Neural progenitor cell (in vitro differentiated cells): ENCODE measurements around the gene SH2D3C. TPM values are rescaled to one million over a fixed set of nuclear protein-coding genes. Genes with fewer than 3 reads are reported as not detected.

ENCODE experiments used
- DNase-seq: peaks from one replicate; pipeline ENCODE4 v3.0.0-alpha.2; 2016; ENCODE audit warnings: low spot score
- H2AFZ ChIP-seq: fragments of 200-600 bp; sonication (generic); replicated peaks from 2 replicates; pipeline ENCODE4 v1.6.1; 2016; ENCODE audit warnings: antibody characterized with exemption
- H3F3A ChIP-seq: fragments of 200-600 bp; sonication (generic); 2 replicates; pipeline ENCODE4 v1.6.1; 2016; ENCODE audit warnings: antibody characterized with exemption, low read depth
- H3K27ac ChIP-seq: fragments of 200-600 bp; sonication (generic); 2 replicates; pipeline ENCODE4 v1.5.1; 2016; ENCODE audit warnings: mild to moderate bottlenecking
- H3K27me3 ChIP-seq: fragments of 200-600 bp; sonication (generic); 2 replicates; pipeline ENCODE4 v1.6.1; 2016; ENCODE audit warnings: mild to moderate bottlenecking, moderate library complexity
- H3K36me3 ChIP-seq: fragments of 200-600 bp; sonication (generic); 2 replicates; pipeline ENCODE4 v1.5.1; 2016
- H3K4me1 ChIP-seq: fragments of 200-600 bp; sonication (generic); 2 replicates; pipeline ENCODE4 v1.6.1; 2016; ENCODE audit warnings: mixed run types
- H3K4me2 ChIP-seq: fragments of 200-600 bp; sonication (generic); 2 replicates; pipeline ENCODE4 v1.6.1; 2016
- H3K4me3 ChIP-seq: fragments of 200-600 bp; sonication (generic); 2 replicates; pipeline ENCODE4 v1.5.1; 2016
- H3K79me2 ChIP-seq: fragments of 200-600 bp; sonication (generic); 2 replicates; pipeline ENCODE4 v1.6.1; 2016; ENCODE audit warnings: low read depth
- H3K9ac ChIP-seq: fragments of 200-600 bp; sonication (generic); 2 replicates; pipeline ENCODE4 v1.6.1; 2016
- H3K9me3 ChIP-seq: fragments of 200-600 bp; sonication (generic); 2 replicates; pipeline ENCODE4 v1.5.1; 2016; ENCODE audit warnings: low read depth
- H4K20me1 ChIP-seq: fragments of 200-600 bp; sonication (generic); 2 replicates; pipeline ENCODE4 v1.6.1; 2016; ENCODE audit warnings: low read depth
- H3K27ac Mint-ChIP-seq: 3 replicates; pipeline ENCODE4 v1.8.0; 2021; ENCODE audit warnings: mixed read lengths
- H3K27me3 Mint-ChIP-seq: 2 replicates; pipeline ENCODE4 v1.8.0; 2022; ENCODE audit warnings: low read depth, mild to moderate bottlenecking, inconsistent platforms, moderate library complexity, mixed read lengths; ENCODE audit not compliant: insufficient read depth
- H3K36me3 Mint-ChIP-seq: 3 replicates; pipeline ENCODE4 v1.8.0; 2021; ENCODE audit warnings: mixed read lengths
- H3K4me1 Mint-ChIP-seq: 3 replicates; pipeline ENCODE4 v1.8.0; 2021; ENCODE audit warnings: mixed read lengths
- H3K4me3 Mint-ChIP-seq: 3 replicates; pipeline ENCODE4 v1.8.0; 2021; ENCODE audit warnings: mild to moderate bottlenecking, moderate library complexity, mixed read lengths
- H3K9me3 Mint-ChIP-seq: 3 replicates; pipeline ENCODE4 v1.8.0; 2020; ENCODE audit warnings: mixed read lengths
- EZH2 ChIP-seq: fragments of 200-600 bp; sonication (generic); IDR thresholded peaks from 2 replicates; pipeline ENCODE4 v1.6.1; 2017; ENCODE audit warnings: antibody characterized with exemption, mild to moderate bottlenecking, moderate library complexity
- EZH2phosphoT487 ChIP-seq: fragments of 200-600 bp; sonication (generic); IDR thresholded peaks from 2 replicates; pipeline ENCODE4 v1.6.1; 2017; ENCODE audit warnings: antibody characterized with exemption
- total RNA-seq: library from RNA; depleted of rRNA; stranded (reverse); fragments of >200 nt; gene quantifications from 2 replicates; pipeline ENCODE4 v1.2.3, GENCODE V29; 2015; ENCODE audit warnings: low replicate concordance
- TF ChIP-seq, protein P1 (sequence below): fragments of 200-600 bp; sonication (generic); IDR thresholded peaks from 2 replicates; pipeline ENCODE4 v1.5.1; 2017; ENCODE audit warnings: antibody characterized with exemption, mild to moderate bottlenecking

SH2D3C gene
- total RNA-seq, 1 donor from 2014 or later: 1.9 TPM

DNA sequence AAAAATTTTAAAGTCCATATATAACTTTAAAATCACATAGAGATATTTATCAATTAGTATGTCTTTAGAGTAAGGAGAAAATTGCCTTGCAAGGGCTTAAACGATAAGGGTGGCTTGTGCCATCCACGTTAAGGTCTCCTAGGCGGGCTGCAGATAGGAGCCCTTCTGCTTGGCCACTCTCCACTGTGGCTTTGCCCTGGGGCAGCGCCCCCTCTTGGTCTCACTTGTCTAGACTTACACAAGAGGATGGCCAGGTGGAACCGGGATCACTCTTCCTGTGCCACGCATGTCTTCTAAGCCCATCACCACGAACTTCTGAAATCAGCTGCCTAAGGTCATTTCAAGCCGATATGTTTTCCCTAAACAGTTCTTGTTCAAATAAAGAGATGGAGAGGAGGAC is 27.2 kb upstream of the SH2D3C start:
- Histone ChIP-seq H3K79me2 (peaks cover 26% of the 10 kb centered on the region), H3K9ac (no peak overlapping the region), H3K9me3 (no peaks in the 10 kb centered on the region), H3K36me3 (no peaks in the 10 kb centered on the region), H2AFZ (no peak overlapping the region), H3K4me1 (peaks cover 9% of the 10 kb centered on the region), H3F3A (peaks cover 18% of the 10 kb centered on the region), H3K27me3 (no peaks in the 10 kb centered on the region), H3K4me3 (no peak overlapping the region), H3K4me2 (no peak overlapping the region), H3K27ac (no peak overlapping the region), H4K20me1 (peaks cover 50% of the 10 kb centered on the region)
- TF ChIP-seq, protein P1, sequence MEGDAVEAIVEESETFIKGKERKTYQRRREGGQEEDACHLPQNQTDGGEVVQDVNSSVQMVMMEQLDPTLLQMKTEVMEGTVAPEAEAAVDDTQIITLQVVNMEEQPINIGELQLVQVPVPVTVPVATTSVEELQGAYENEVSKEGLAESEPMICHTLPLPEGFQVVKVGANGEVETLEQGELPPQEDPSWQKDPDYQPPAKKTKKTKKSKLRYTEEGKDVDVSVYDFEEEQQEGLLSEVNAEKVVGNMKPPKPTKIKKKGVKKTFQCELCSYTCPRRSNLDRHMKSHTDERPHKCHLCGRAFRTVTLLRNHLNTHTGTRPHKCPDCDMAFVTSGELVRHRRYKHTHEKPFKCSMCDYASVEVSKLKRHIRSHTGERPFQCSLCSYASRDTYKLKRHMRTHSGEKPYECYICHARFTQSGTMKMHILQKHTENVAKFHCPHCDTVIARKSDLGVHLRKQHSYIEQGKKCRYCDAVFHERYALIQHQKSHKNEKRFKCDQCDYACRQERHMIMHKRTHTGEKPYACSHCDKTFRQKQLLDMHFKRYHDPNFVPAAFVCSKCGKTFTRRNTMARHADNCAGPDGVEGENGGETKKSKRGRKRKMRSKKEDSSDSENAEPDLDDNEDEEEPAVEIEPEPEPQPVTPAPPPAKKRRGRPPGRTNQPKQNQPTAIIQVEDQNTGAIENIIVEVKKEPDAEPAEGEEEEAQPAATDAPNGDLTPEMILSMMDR: peak; percentile 70
- no peak for TF ChIP-seq EZH2phosphoT487
- Mint-ChIP-seq H3K4me3 (no peak overlapping the region), H3K9me3 (no peaks in the 10 kb centered on the region), H3K36me3 (peaks cover 2% of the 10 kb centered on the region), H3K27ac (no peak overlapping the region), H3K27me3 (peaks cover 2% of the 10 kb centered on the region), H3K4me1 (peaks cover 21% of the 10 kb centered on the region)
- DNase-seq: peak; percentile 82

DNA sequence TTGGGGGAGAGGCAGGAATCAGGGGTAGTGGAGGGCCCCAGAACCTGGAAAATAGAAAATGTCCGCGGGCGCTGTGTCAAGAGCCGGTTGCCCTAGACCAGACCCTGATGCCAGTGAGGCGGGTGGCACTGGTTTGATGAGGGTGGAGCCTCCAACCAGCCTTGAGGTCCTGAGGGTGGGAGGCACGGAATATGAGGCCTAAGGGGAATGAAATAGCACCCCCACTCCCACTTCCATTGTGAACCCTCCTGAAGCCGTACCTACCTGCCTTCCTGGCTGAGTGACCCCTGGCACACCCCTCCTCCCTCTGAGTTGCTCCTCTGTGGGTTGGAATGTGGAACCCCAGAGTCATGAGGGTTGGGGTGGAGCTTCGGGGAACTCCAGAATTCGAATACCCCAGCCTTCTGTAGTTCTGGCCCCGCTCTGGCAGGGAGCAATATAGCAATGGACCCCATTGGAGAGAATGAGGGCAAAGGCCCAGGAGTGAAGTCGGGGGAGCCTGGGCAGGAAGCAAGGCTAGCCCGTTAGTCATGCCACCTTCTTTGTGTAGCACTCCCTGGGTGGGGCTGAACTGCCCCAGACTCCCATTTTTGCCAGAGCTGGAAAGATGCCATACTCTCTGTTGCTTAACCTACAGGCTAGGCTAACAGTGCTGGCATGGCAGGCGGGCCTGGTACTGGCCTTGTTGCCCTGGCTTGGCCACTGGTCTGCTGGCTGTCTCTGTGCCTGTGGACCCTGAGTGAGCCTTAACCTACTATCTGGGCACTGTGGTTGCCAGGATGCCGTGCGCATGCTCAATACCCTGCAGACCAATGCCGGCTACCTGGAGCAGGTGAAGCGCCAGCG is 25.3 kb upstream of the SH2D3C start:
- H3K27me3 ChIP-seq: no peaks in the 10 kb centered on the region
- Mint-ChIP-seq H3K27ac (peak overlapping the region; percentile 79), H3K4me3 (peak overlapping the region; percentile 95), H3K36me3 (peaks cover 2% of the 10 kb centered on the region), H3K27me3 (peaks cover 2% of the 10 kb centered on the region), H3K4me1 (peaks cover 12% of the 10 kb centered on the region), H3K9me3 (no peaks in the 10 kb centered on the region)
- peaks cover 16% of the 10 kb centered on the region for H3F3A ChIP-seq
- H3K9me3 ChIP-seq: no peaks in the 10 kb centered on the region
- peak overlapping the region; percentile 74 for H3K9ac ChIP-seq
- H3K4me2 ChIP-seq: peak overlapping the region; percentile 90
- no peaks in the 10 kb centered on the region for H3K36me3 ChIP-seq
- H3K79me2 ChIP-seq: peaks cover 26% of the 10 kb centered on the region
- TF ChIP-seq, protein P1: no peak
- no peak for TF ChIP-seq EZH2
- TF ChIP-seq EZH2phosphoT487: no peak
- H3K4me3 ChIP-seq: peak overlapping the region; percentile 97
- DNase-seq: no peak
- H3K27ac ChIP-seq: no peak overlapping the region
- peaks cover 34% of the 10 kb centered on the region for H4K20me1 ChIP-seq
- peaks cover 5% of the 10 kb centered on the region for H3K4me1 ChIP-seq
- peak overlapping the region; percentile 97 for H2AFZ ChIP-seq

DNA sequence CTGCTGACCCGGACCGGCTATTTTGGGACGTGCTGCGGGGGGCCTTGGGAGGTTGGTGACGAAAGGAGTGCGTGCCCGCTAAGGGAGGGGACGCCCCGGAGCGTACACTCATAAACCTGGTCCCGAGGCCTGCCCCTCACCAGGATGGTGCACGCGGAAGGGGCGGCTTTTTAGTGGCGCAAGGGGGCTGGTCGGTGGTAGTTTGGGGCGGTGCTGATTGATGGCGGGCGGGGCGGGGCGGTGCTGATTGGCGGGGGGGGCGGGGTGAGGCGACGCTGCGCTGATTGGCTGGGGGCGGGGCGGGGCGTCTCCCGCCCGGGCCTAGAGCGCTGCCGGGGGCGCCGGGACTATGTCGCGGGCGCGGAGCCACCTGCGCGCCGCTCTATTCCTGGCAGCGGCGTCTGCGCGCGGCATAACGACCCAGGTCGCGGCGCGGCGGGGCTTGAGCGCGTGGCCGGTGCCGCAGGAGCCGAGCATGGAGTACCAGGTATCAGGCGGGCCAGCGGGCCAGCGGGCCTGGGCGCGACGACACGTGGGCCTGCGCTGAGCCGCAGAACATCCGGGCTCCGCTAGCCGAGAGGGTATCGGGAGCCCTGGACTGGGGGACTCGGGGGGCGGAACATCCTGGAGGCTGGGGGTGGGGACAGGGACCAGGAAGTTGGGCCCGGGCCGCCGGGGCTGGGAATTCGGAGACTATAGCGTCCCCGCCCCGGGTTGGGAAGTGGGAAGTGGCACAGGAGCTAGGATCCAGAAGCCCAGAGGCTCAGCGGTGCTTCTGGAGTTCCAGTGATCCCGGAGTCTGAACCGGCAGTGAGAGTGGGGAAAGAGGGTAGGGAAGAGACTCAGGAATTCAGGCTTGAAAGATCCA is 24.3 kb upstream of the SH2D3C start, which contains the start of gene FPGS:
Gene FPGS (plus strand): TSS at position 307 of the 868 bp plus-strand sequence. CDS start 43 bp downstream, at position 350.
- DNase-seq: peak; percentile 97
- H3K4me1 ChIP-seq: peaks cover 5% of the 10 kb centered on the region
- H3K4me1 Mint-ChIP-seq: peaks cover 12% of the 10 kb centered on the region
- H3K9ac ChIP-seq: peak within 1 kb of the TSS; percentile 74
- no peaks in the 10 kb centered on the region for H3K9me3 Mint-ChIP-seq
- peak within 1 kb of the TSS; percentile 84 for H3K27ac ChIP-seq
- peaks cover 2% of the 10 kb centered on the region for H3K36me3 Mint-ChIP-seq
- TF ChIP-seq EZH2 (peak; percentile 45), EZH2phosphoT487 (no peak)
- TF ChIP-seq, protein P1: no peak
- no peaks in the 10 kb centered on the region for H3K9me3 ChIP-seq
- H3K4me3 Mint-ChIP-seq: peak within 1 kb of the TSS; percentile 95
- no peaks in the 10 kb centered on the region for H3K27me3 ChIP-seq
- H3K4me2 ChIP-seq: peak within 1 kb of the TSS; percentile 90
- H3K36me3 ChIP-seq: no peaks in the 10 kb centered on the region
- H3K79me2 ChIP-seq: peaks cover 26% of the 10 kb centered on the region
- peaks cover 2% of the 10 kb centered on the region for H3K27me3 Mint-ChIP-seq
- H4K20me1 ChIP-seq: peaks cover 28% of the 10 kb centered on the region
- H3K27ac Mint-ChIP-seq: peak within 1 kb of the TSS; percentile 79
- H3F3A ChIP-seq: peaks cover 16% of the 10 kb centered on the region
- H2AFZ ChIP-seq: peak within 1 kb of the TSS; percentile 97
- H3K4me3 ChIP-seq: peak within 1 kb of the TSS; percentile 97
